Ovary (tissue), 9 donors: Measurements from ENCODE around the gene SLC37A2. TPM values are rescaled to one million over a fixed set of nuclear protein-coding genes. Genes with fewer than 3 reads are reported as not detected.

Experiments used
- DNase-seq, 5 donors: peaks; one replicate each; pipeline ENCODE4 v3.0.0-alpha.2; 2019 to 2020
- H3K27ac ChIP-seq, 2 donors: fragments of 200-600 bp; one replicate each; pipeline versions ENCODE4 v1.5.1 to v1.8.0; 2019 to 2022
- H3K27me3 ChIP-seq: fragments of 200-600 bp; one replicate; pipeline ENCODE4 v1.8.0; 2022
- H3K36me3 ChIP-seq: fragments of 200-600 bp; sonication (generic); one replicate; pipeline ENCODE4 v1.5.1; 2019
- H3K4me1 ChIP-seq: one replicate; pipeline ENCODE4 v1.8.1; 2013; ENCODE audit warnings: mild to moderate bottlenecking, moderate library complexity; ENCODE audit not compliant: insufficient read depth
- H3K4me3 ChIP-seq: fragments of 200-600 bp; sonication (generic); one replicate; pipeline ENCODE4 v1.5.1; 2017
- H3K9me3 ChIP-seq, 2 donors: fragments of 200-600 bp in 1 of 2; sonication (generic) in 1 of 2; one replicate each; pipeline versions ENCODE4 v1.5.1 to v1.8.1; 2013 to 2019; ENCODE audit warnings: mild to moderate bottlenecking in 1 of 2, moderate library complexity in 1 of 2
- CTCF ChIP-seq, 3 donors: fragments of 450-650 bp in 2 of 3; fragments of 200-600 bp in 1 of 3; IDR thresholded peaks; one replicate each; pipeline versions ENCODE4 v1.5.1 to v1.8.0; 2016 to 2022; ENCODE audit warnings: antibody characterized with exemption in 3 of 3, mild to moderate bottlenecking in 1 of 3
- EP300 ChIP-seq: sonication (generic); formaldehyde crosslinking; IDR thresholded peaks from one replicate; pipeline ENCODE4 v1.6.1; 2017; ENCODE audit warnings: antibody characterized with exemption
- POLR2A ChIP-seq: fragments of 450-650 bp; IDR thresholded peaks from one replicate; pipeline ENCODE4 v1.6.1; 2017; ENCODE audit warnings: antibody characterized with exemption, mild to moderate bottlenecking, moderate library complexity
- WGBS, 3 donors: extraction: QIAGEN DNeasy Blood & Tissue Kit in 1 of 3; methylation state at CpG; one replicate each; pipeline versions ENCODE4 v1.1.5 to v1.1.7; 2013 to 2017; 5-methylcytosine and 5-hydroxymethylcytosine counted together
- intact Hi-C, 4 donors: fragments of 100-400 bp; cut with DNase I; formaldehyde crosslinking; loops; one replicate each; pipeline versions ENCODE4 v1.11.0 to v1.15.1; 2022 to 2023
- polyA plus RNA-seq, 2 donors: library from polyadenylated mRNA; stranded (reverse); fragments of 200-250 nt in 1 of 2; fragments of 350-450 nt in 1 of 2; fragmentation: Illumina TruSeq in 1 of 2; extraction: RNeasy Lipid Tissue Mini Kit (QIAGEN cat#74804) in 1 of 2; gene quantifications; one replicate each; pipeline ENCODE4 v1.2.3, GENCODE V29; 2013 to 2014
- total RNA-seq, 7 donors: library from RNA; depleted of rRNA in 2 of 7; stranded (reverse); fragments of >200 nt in 2 of 7; fragmentation: NEBNext Ultra II Directional in 3 of 7; extraction: Animal tissue kit (Norgen Biotek cat#: 25700) in 3 of 7; gene quantifications; one replicate each; pipeline versions ENCODE4 v1.1.0 to v1.2.4, GENCODE V29; 2016 to 2023
- donor health status: DM: no; HTN: no; CAD: no; lungs with moderate emphysema.
- donor health status: DM: no; HTN: no; CAD: no.
- donor health status: Bipolar disorder and iron deficiency.
- donor health status: DM: yes; HTN: yes; CAD: no.
- donor health status: DM: no; HTN: no; CAD: no.
- donor health status: DM: yes; HTN: yes; CAD: no.

SLC37A2 gene
- total and polyA plus RNA-seq, 9 donors, result 0.93 to 7.9 (median 2.2) TPM

- Histone ChIP-seq H3K4me1 (no peaks in the 10 kb centered on the region), H3K4me3 (no peak overlapping the region), H3K36me3 (no peaks in the 10 kb centered on the region), H3K9me3 (no peaks in the 10 kb centered on the region), H3K27me3 (no peaks in the 10 kb centered on the region), H3K27ac (no peak overlapping the region)
- 37 to 55% (median 52%) methylated on average over 5 of the region's 5 CpGs for WGBS, 3 donors
- TF ChIP-seq CTCF (IDR thresholded peaks at IDR 0.05), result no peak
- TF ChIP-seq EP300, result no peak
- no peak for TF ChIP-seq POLR2A
- intact Hi-C loops, result no loop called here
- DNase-seq, result peak in 2 of 5 donors; percentile 11 to 20
These were observed 8.3 kb downstream of the SLC37A2 start for GRCh38 chr11:125071435-125071834.

- no peak for DNase-seq
- H3K4me3 ChIP-seq, result no peak overlapping the region
- H3K4me1 ChIP-seq, result no peaks in the 10 kb centered on the region
- H3K27ac ChIP-seq, result no peak overlapping the region
- H3K36me3 ChIP-seq, result no peaks in the 10 kb centered on the region
- no peaks in the 10 kb centered on the region for H3K9me3 ChIP-seq
- intact Hi-C loops, result no loop called here
- 76 to 78% (median 77%) methylated on average over 6 of the region's 6 CpGs for WGBS, 3 donors
- TF ChIP-seq POLR2A, result no peak
- TF ChIP-seq CTCF (IDR thresholded peaks at IDR 0.05), result no peak
- TF ChIP-seq EP300, result no peak
- H3K27me3 ChIP-seq, result no peaks in the 10 kb centered on the region
These were observed 8.7 kb downstream of the SLC37A2 start for GRCh38 chr11:125071846-125072217.

- no peaks in the 10 kb centered on the region for H3K27me3 ChIP-seq
These were observed 9.3 kb downstream of the SLC37A2 start for GRCh38 chr11:125072218-125072960.

GRCh38 chr11:125072961-125073590, 10.0 kb downstream of the SLC37A2 start:
- H3K4me3 ChIP-seq, result no peak overlapping the region
- H3K36me3 ChIP-seq, result no peaks in the 10 kb centered on the region
- H3K9me3 ChIP-seq, result no peaks in the 10 kb centered on the region
- H3K27ac ChIP-seq, result no peak overlapping the region
- H3K27me3 ChIP-seq, result no peaks in the 10 kb centered on the region
- DNase-seq, result peak in 2 of 5 donors; percentile 6 to 22
- H3K4me1 ChIP-seq, result no peaks in the 10 kb centered on the region
- TF ChIP-seq CTCF (IDR thresholded peaks at IDR 0.05) (no peak), POLR2A (no peak), EP300 (no peak)
- intact Hi-C loops, result no loop called here
- WGBS, 3 donors, result 86 to 93% (median 88%) methylated on average over 11 to 12 of the region's 12 CpGs

More at GRCh38 chr11:125072218-125072960, 9.3 kb downstream of the SLC37A2 start:
- intact Hi-C loops, result no loop called here
- no peaks in the 10 kb centered on the region for H3K9me3 ChIP-seq
- no peak overlapping the region for H3K27ac ChIP-seq
- no peaks in the 10 kb centered on the region for H3K4me1 ChIP-seq
- DNase-seq, result peak in 1 of 5 donors; percentile 24
- 87 to 91% (median 89%) methylated on average over 12 of the region's 12 CpGs for WGBS, 3 donors
- H3K4me3 ChIP-seq, result no peak overlapping the region
- TF ChIP-seq EP300, result no peak
- no peak for TF ChIP-seq POLR2A
- TF ChIP-seq CTCF (IDR thresholded peaks at IDR 0.05), result no peak
- H3K36me3 ChIP-seq, result no peaks in the 10 kb centered on the region
